SU-DHL-6 (cell line): ENCODE measurements around the gene JMJD7.

ENCODE experiments used
- CTCF ChIP-seq: fragments of 200-600 bp; sonication (generic); IDR thresholded peaks from one replicate; pipeline ENCODE4 v1.5.1; 2017; ENCODE audit warnings: antibody characterized with exemption, mild to moderate bottlenecking, low read length, moderate library complexity; ENCODE audit not compliant: insufficient read depth, poor library complexity, severe bottlenecking
- EZH2phosphoT487 ChIP-seq: fragments of 200-600 bp; sonication (generic), shearing (Covaris generic); conservative IDR thresholded peaks from 2 replicates; pipeline ENCODE4 v1.6.1; 2018; ENCODE audit warnings: mild to moderate bottlenecking, antibody characterized with exemption, low read length, moderate library complexity, mixed read lengths

- TF ChIP-seq CTCF (no peak), EZH2phosphoT487 (no peak)
These were observed 2.7 kb upstream of the JMJD7 start for GRCh38 chr15:41825145-41825544.
